Measurements from ENCODE around the gene SETMAR. TPM values are rescaled to one million over a fixed set of nuclear protein-coding genes. Genes with fewer than 3 reads are reported as not detected.

Gene SETMAR
- polyA plus RNA-seq, 3 donors: 9.6 to 23.5 (median 17.1) TPM

GRCh38 chr3:4340077-4340410 lies 36.9 kb downstream of the SETMAR start:
- 85 to 98% (median 97%) methylated on average over 4 of the region's 4 CpGs for WGBS, 3 donors
- H3K27ac ChIP-seq (ENCODE audit: low read depth, low read length): no peak overlapping the region

- no peak overlapping the region for H3K27ac ChIP-seq (ENCODE audit: low read depth, low read length)
- 57 to 84% (median 68%) methylated on average over 6 of the region's 6 CpGs for WGBS, 3 donors
Observed at GRCh38 chr3:4340411-4341335, 37.5 kb downstream of the SETMAR start.

- no peak overlapping the region for H3K27ac ChIP-seq (ENCODE audit: low read depth, low read length)
Observed at GRCh38 chr3:4341336-4341675, 38.1 kb downstream of the SETMAR start.

- no peak overlapping the region for H3K27ac ChIP-seq (ENCODE audit: low read depth, low read length)
- 81 to 85% (median 81%) methylated on average over 1 of the region's 1 CpG for WGBS, 3 donors
Observed at GRCh38 chr3:4343258-4343657, 40.1 kb downstream of the SETMAR start.

GRCh38 chr3:4350789-4351163 lies 47.6 kb downstream of the SETMAR start:
- WGBS, 3 donors: 0 to 2% (median 1%) methylated on average over 2 of the region's 2 CpGs
- no peak overlapping the region for H3K27ac ChIP-seq (ENCODE audit: low read depth, low read length)

- WGBS, 3 donors: 26 to 55% (median 34%) methylated on average over 11 of the region's 11 CpGs
- H3K27ac ChIP-seq (ENCODE audit: low read depth, low read length): no peak overlapping the region
Observed at GRCh38 chr3:4351164-4351855, 48.1 kb downstream of the SETMAR start.

- no peak overlapping the region for H3K27ac ChIP-seq (ENCODE audit: low read depth, low read length)
- WGBS, 3 donors: 94 to 95% (median 94%) methylated on average over 4 of the region's 4 CpGs
Observed at GRCh38 chr3:4351872-4352271, 48.7 kb downstream of the SETMAR start.

GRCh38 chr3:4355401-4356219 lies 52.4 kb downstream of the SETMAR start:
- 24 to 52% (median 47%) methylated on average over 6 of the region's 6 CpGs for WGBS, 3 donors
- no peak overlapping the region for H3K27ac ChIP-seq (ENCODE audit: low read depth, low read length)

GRCh38 chr3:4356220-4356540 lies 53.0 kb downstream of the SETMAR start:
- WGBS, 3 donors: 74 to 82% (median 75%) methylated on average over 6 of the region's 6 CpGs
- no peak overlapping the region for H3K27ac ChIP-seq (ENCODE audit: low read depth, low read length)

- no peak overlapping the region for H3K27ac ChIP-seq (ENCODE audit: low read depth, low read length)
- 76 to 78% (median 77%) methylated on average over 10 of the region's 10 CpGs for WGBS, 3 donors
Observed at GRCh38 chr3:4356546-4357410, 53.6 kb downstream of the SETMAR start.

GRCh38 chr3:4358273-4358672 lies 55.1 kb downstream of the SETMAR start:
- H3K27ac ChIP-seq (ENCODE audit: low read depth, low read length): no peak overlapping the region
- WGBS, 3 donors: 77 to 87% (median 86%) methylated on average over 4 of the region's 4 CpGs

GRCh38 chr3:4359805-4360502 lies 56.8 kb downstream of the SETMAR start:
- 80 to 96% (median 85%) methylated on average over 12 of the region's 12 CpGs for whole genome bisulfite sequencing, 3 donors
- no peak overlapping the region for H3K27ac ChIP-seq (ENCODE audit: low read depth, low read length)

GRCh38 chr3:4360817-4361216 lies 57.6 kb downstream of the SETMAR start:
- WGBS, 3 donors: 44 to 92% (median 90%) methylated on average over 6 of the region's 6 CpGs
- no peak overlapping the region for H3K27ac ChIP-seq (ENCODE audit: low read depth, low read length)

GRCh38 chr3:4362523-4362922 lies 59.4 kb downstream of the SETMAR start:
- no peak overlapping the region for H3K27ac ChIP-seq (ENCODE audit: low read depth, low read length)
- WGBS, 3 donors: 96 to 99% (median 98%) methylated on average over 2 of the region's 2 CpGs

Measured in adipose tissue (tissue), 3 donors.